ENCODE data around the gene ADGRL3.
"Not testable (repeated sequence)": the region's sequence is repeated elsewhere in the genome, so short reads cannot be mapped to it uniquely, and the experiment has no call there.

Gene ADGRL3

DNA sequence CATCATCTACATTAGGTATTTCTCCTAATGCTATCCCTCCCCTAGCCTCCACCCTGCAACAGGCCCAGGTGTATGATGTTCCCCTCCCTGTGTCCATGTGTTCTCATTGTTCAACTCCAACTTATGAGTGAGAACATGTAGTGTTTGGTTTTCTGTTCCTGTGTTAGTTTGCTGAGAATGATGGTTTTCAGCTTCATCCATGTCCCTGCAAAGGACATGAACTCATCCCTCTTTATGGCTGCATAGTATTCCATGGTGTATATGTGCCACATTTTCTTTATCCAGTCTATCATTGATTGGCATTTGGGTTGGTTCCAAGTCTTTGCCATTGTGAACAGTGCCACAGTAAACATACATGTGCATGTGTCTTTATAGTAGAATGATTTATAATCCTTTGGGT, 7.0 kb downstream of the ADGRL3 start:
- DNase-seq: not testable (repeated sequence)

GRCh38 chr4:61210186-61210939, 10.2 kb downstream of the ADGRL3 start:
- peak; percentile 86 for DNase-seq

- DNase-seq: no peak
Observed at GRCh38 chr4:61211781-61212180, 11.7 kb downstream of the ADGRL3 start.

DNA sequence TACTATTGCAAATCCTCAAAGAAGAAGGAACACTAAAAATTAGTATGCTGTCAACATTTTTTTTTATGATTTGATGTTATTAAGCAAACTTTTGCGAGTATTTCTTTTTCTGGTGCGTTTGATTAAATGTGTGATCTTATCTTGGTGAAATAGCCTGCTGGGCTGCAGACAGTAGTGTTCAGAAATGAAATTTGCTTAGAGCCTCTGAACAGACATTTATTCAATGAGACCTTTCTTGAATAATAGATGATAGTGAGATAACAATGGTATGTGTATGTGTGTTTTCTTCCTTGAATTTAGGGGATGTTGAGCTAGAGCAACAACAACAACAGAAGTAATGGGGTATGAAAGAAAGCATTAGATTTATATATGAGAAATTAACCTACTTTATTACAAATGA, 12.7 kb downstream of the ADGRL3 start:
- no peak for DNase-seq

DNA sequence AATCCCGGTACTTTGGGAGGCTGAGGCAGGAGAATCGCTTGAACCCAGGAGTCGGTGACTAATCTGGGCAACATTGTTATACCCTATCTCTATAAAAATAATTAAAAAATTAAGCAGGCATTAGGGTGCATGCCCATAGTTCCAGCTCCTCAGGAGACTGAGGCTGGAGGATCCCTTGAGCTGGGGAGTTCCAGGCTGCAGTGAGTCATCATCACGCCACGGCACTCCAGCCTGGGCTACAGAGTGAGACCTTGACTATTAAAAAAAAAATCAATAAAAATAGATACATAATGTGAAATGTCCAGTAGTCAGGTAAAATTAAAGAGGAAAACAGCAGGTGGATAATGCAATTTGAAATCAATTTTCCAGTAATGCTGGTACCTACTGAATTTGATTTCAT, 14.6 kb downstream of the ADGRL3 start:
- no peak for DNase-seq

GRCh38 chr4:61217222-61217621, 17.1 kb downstream of the ADGRL3 start:
- DNase-seq: no peak

- DNase-seq: no peak
Observed at GRCh38 chr4:61220556-61220955, 20.4 kb downstream of the ADGRL3 start.

DNA sequence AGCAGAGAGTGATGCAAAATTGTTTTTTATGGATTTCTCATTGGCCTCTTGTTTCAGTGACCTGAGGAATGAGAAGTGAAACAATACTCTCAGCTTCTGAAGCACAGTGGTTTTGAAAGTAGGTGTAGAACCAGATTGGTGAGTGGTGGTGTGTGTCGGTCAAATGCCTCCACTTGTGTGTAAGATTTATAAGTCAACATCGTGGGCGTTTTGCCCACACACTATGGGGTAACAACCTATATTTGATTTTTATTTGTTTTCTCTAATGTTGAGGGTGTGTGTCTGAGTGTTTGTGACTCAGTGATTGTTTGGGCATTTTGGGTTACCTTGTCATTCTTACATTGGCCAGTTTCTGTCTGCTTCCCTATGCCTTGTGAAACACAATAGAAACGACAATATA, 23.3 kb downstream of the ADGRL3 start:
- DNase-seq: no peak

GRCh38 chr4:61224573-61224972, 24.4 kb downstream of the ADGRL3 start:
- no peak for DNase-seq

DNA sequence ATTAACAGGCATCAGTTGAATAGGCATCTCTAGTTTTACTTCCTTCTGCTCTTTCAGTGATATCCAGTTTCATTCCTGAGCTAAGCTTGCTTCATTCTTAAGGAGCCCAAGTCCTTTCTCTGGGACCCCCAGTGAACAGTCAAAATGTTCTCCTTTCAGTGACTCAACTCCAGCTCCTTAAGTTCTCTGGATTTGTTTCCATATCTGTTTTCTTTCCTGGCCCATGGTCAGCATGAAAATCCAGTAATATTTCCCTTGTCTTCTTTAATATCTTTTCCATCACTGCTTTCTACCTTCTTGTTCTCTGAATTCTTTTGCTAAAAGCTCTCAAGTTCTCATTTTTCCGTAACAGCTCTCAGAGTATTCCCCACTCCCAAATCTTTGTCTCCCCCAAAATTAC, 25.5 kb downstream of the ADGRL3 start:
- DNase-seq: no peak

GRCh38 chr4:61231421-61231820, 31.3 kb downstream of the ADGRL3 start:
- no peak for DNase-seq

DNA sequence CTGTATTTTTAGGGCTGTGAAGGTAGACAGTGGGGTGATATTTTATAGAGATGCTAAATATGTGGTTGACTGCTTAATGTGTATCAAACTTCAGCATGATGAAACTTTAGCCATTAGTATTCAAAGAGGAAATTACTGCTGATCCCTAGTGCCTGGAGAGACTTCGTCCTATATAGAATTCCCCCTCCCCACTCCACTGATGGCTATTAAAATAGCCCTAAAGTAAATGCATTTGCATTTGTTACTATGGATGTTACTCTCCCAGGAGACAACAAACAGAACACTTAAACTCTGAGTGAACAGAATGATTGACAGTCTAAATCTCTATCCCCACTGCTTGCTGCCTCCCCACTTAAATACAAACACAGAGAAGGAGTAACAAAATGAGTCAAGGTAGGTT, 39.1 kb downstream of the ADGRL3 start:
- DNase-seq: no peak

- no peak for DNase-seq
Observed at GRCh38 chr4:61243962-61244361, 43.8 kb downstream of the ADGRL3 start.

GRCh38 chr4:61245069-61245714, 45.1 kb downstream of the ADGRL3 start:
- DNase-seq: no peak

GRCh38 chr4:61246034-61246433, 45.9 kb downstream of the ADGRL3 start:
- no peak for DNase-seq

GRCh38 chr4:61248705-61249104, 48.6 kb downstream of the ADGRL3 start:
- no peak for DNase-seq

- peak; percentile 68 for DNase-seq
Observed at GRCh38 chr4:61251129-61251528, 51.0 kb downstream of the ADGRL3 start.

DNA sequence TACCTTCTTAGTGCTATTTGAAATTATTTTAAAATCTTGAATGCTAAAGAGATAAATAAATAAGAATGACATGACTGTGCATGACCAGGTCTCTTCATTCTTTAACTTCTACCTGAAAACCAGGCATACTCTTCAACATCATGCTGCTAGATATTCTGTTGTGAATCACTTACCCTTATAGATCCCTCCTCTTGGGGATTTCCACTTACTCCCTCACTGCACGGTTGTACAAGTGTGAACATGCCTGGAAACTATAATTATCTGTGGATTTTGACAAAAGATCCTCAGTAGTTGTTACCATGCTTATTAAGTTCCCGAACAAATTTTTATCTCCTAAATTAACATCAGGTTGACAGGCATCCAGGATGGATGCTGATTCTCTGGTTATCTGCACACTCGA, 54.3 kb downstream of the ADGRL3 start:
- no peak for DNase-seq

GRCh38 chr4:61273233-61273632, 73.1 kb downstream of the ADGRL3 start:
- no peak for DNase-seq

GRCh38 chr4:61274286-61274685, 74.2 kb downstream of the ADGRL3 start:
- no peak for DNase-seq

- no peak for DNase-seq
Observed at GRCh38 chr4:61275241-61275640, 75.1 kb downstream of the ADGRL3 start.

GRCh38 chr4:61276029-61276428, 75.9 kb downstream of the ADGRL3 start:
- DNase-seq: no peak

DNA sequence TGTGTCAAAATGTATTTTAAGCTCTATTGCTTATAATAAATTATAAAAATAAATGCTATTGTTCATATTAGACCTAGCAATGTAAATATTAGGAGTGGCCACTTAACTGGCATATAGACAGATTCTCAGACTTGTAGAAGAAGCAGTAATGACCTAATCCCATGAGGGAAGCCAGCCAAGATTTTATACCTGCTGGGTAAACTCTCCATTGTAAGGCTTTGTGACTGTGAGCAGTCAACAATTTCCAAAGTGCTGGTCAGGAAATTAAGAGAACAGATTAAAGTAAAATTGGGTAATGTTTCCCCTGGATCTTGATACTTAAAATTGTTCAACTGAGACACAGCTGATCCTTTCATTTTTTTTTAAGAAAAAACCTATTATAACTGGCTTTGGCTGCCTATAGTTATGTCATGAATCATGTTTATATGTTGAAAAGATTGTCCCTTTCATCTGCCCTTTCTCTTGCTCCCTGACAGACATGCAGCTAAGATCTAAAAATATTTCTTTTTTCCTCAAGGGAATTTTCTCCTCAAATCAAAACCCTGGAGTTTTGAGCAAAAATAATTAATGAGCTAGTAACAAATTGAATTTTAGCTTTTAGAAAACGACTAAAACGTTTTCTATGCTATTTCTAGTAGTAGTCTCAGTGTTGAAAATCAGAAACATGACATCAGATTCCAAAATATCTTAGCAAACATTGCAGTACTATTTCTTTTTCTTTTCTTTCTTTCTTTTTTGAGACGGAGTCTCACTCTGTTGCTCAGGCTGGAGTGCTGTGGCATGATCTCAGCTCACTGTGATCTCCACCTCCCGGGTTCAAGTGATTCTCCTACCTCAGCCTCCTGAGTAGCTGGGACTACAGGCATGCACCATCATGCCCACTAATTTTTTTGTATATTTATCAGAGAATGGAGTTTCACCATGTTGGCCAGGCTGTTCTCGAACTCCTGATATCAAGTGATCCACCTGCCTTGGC, 77.9 kb downstream of the ADGRL3 start:
- peak; percentile 68 for DNase-seq

- DNase-seq: no peak
Observed at GRCh38 chr4:61292322-61292721, 92.2 kb downstream of the ADGRL3 start.

All from NCI-H1092 treated with DMSO at 0.1 percent for 48 hours (cell line).